Activated CD4-positive, alpha-beta T cell treated with anti-CD3 and anti-CD28 coated beads, Interleukin-2, amount 10 ng/mL, durations not matched to agents 24 days and 14 days (primary cell): ENCODE measurements around the gene PRRC2A. TPM values are rescaled to one million over a fixed set of nuclear protein-coding genes. Genes with fewer than 3 reads are reported as not detected.
"Not testable (repeated sequence)": the region's sequence is repeated elsewhere in the genome, so short reads cannot be mapped to it uniquely, and the experiment has no call there.

Experiments
- DNase-seq: peaks from one replicate; pipeline ENCODE4 v3.0.0; 2022
- H3K27ac Mint-ChIP-seq: one replicate; pipeline ENCODE4 v1.8.0; 2022; ENCODE audit warnings: mild to moderate bottlenecking, mixed read lengths
- H3K27me3 Mint-ChIP-seq: one replicate; pipeline ENCODE4 v1.8.0; 2022; ENCODE audit warnings: mixed read lengths
- H3K36me3 Mint-ChIP-seq: one replicate; pipeline ENCODE4 v1.8.0; 2022; ENCODE audit warnings: low read depth, mild to moderate bottlenecking, mixed read lengths
- H3K4me1 Mint-ChIP-seq: one replicate; pipeline ENCODE4 v1.8.0; 2021; ENCODE audit warnings: mixed read lengths
- H3K4me3 Mint-ChIP-seq: one replicate; pipeline ENCODE4 v1.8.0; 2022; ENCODE audit warnings: mild to moderate bottlenecking, moderate library complexity, mixed read lengths
- H3K9me3 Mint-ChIP-seq: one replicate; pipeline ENCODE4 v1.8.0; 2021; ENCODE audit warnings: mixed read lengths
- intact Hi-C: fragments of 100-400 bp; cut with micrococcal nuclease; formaldehyde crosslinking; loops from one replicate; pipeline ENCODE4 v1.15.1; 2023
- total RNA-seq: library from RNA; stranded (reverse); gene quantifications from 2 replicates; pipeline ENCODE4 v1.2.3, GENCODE V29; 2022

The PRRC2A gene
- total RNA-seq, 1 donor from 2014 or later: 290 TPM

GRCh38 chr6:31579546-31580437, 40.7 kb upstream of the PRRC2A start:
- Mint-ChIP-seq H3K27ac (peak overlapping the region; percentile 91), H3K9me3 (no peaks in the 10 kb centered on the region), H3K27me3 (no peaks in the 10 kb centered on the region), H3K4me1 (peaks cover 65% of the 10 kb centered on the region), H3K36me3 (peaks cover 65% of the 10 kb centered on the region), H3K4me3 (peak overlapping the region; percentile 94)
- intact Hi-C loops: loop anchor here (1.0 to 10.0 kb wide), 6 partner anchors 7 to 765 kb away; partner anchors contain the start of genes CLIC1, HSPA1B, LTA and PRRC2A
- DNase-seq: peak; percentile 73

- Mint-ChIP-seq H3K27ac (peak overlapping the region; percentile 91), H3K9me3 (no peaks in the 10 kb centered on the region), H3K27me3 (no peaks in the 10 kb centered on the region), H3K36me3 (peaks cover 64% of the 10 kb centered on the region), H3K4me3 (peak overlapping the region; percentile 94), H3K4me1 (peaks cover 60% of the 10 kb centered on the region)
- no peak for DNase-seq
- intact Hi-C loops: loop anchor here (1.0 to 5.0 kb wide), 4 partner anchors 8 to 157 kb away; partner anchors contain the start of genes CLIC1, LTA and PRRC2A
These were observed 40.1 kb upstream of the PRRC2A start for GRCh38 chr6:31580438-31580740.

- no peaks in the 10 kb centered on the region for H3K9me3 Mint-ChIP-seq
- no peaks in the 10 kb centered on the region for H3K27me3 Mint-ChIP-seq
- DNase-seq: peak; percentile 96
- peak overlapping the region; percentile 94 for H3K4me3 Mint-ChIP-seq
- intact Hi-C loops: loop anchor here (1.0 to 5.0 kb wide), 7 partner anchors 9 to 156 kb away; partner anchors contain the start of genes CLIC1, LTA, NFKBIL1 and PRRC2A
- H3K4me1 Mint-ChIP-seq: peaks cover 62% of the 10 kb centered on the region
- peak overlapping the region; percentile 91 for H3K27ac Mint-ChIP-seq
- peaks cover 61% of the 10 kb centered on the region for H3K36me3 Mint-ChIP-seq
These were observed 39.6 kb upstream of the PRRC2A start for GRCh38 chr6:31580807-31581433.

- peaks cover 63% of the 10 kb centered on the region for H3K4me1 Mint-ChIP-seq
- H3K27ac Mint-ChIP-seq: peak overlapping the region; percentile 91
- H3K27me3 Mint-ChIP-seq: no peaks in the 10 kb centered on the region
These were observed 38.9 kb upstream of the PRRC2A start for GRCh38 chr6:31581434-31582229.

GRCh38 chr6:31582230-31582643, 38.3 kb upstream of the PRRC2A start, which contains the start of gene LTB:
TSS of gene LTB (minus strand) at chr6:31582424. CDS start at chr6:31582417, 7 bp downstream.
- Mint-ChIP-seq H3K36me3 (peaks cover 48% of the 10 kb centered on the region), H3K4me1 (peaks cover 64% of the 10 kb centered on the region), H3K27ac (peak within 1 kb of the TSS; percentile 91), H3K4me3 (peak within 1 kb of the TSS; percentile 94), H3K9me3 (no peaks in the 10 kb centered on the region), H3K27me3 (no peaks in the 10 kb centered on the region)
- DNase-seq: peak; percentile 92
- intact Hi-C loops: loop anchor here (5.0 kb wide), 2 partner anchors 90 to 155 kb away; partner anchors contain the start of gene CLIC1

More at GRCh38 chr6:31581434-31582229, 38.9 kb upstream of the PRRC2A start:
- intact Hi-C loops: loop anchor here (1.0 to 5.0 kb wide), 6 partner anchors 17 to 156 kb away; partner anchors contain the start of genes CLIC1, NFKBIL1 and PRRC2A
- Mint-ChIP-seq H3K9me3 (no peaks in the 10 kb centered on the region), H3K36me3 (peaks cover 54% of the 10 kb centered on the region), H3K4me3 (peak overlapping the region; percentile 94)
- peak; percentile 75 for DNase-seq

GRCh38 chr6:31585491-31585890, 35.0 kb upstream of the PRRC2A start:
- peaks cover 29% of the 10 kb centered on the region for H3K36me3 Mint-ChIP-seq
- intact Hi-C loops: loop anchor here (1.0 kb wide), 1 partner anchor 13 kb away; no protein-coding TSS in a partner anchor
- H3K27me3 Mint-ChIP-seq: no peaks in the 10 kb centered on the region
- peak overlapping the region; percentile 96 for H3K27ac Mint-ChIP-seq
- H3K4me3 Mint-ChIP-seq: peak overlapping the region; percentile 89
- H3K9me3 Mint-ChIP-seq: no peaks in the 10 kb centered on the region
- DNase-seq: peak; percentile 86
- peaks cover 59% of the 10 kb centered on the region for H3K4me1 Mint-ChIP-seq

- DNase-seq: no peak
- intact Hi-C loops: no loop called here
- Mint-ChIP-seq H3K36me3 (peaks cover 26% of the 10 kb centered on the region), H3K27ac (peak within 1 kb of the TSS; percentile 96), H3K4me3 (peak within 1 kb of the TSS; percentile 89), H3K27me3 (no peaks in the 10 kb centered on the region), H3K4me1 (peaks cover 58% of the 10 kb centered on the region), H3K9me3 (no peaks in the 10 kb centered on the region)
These were observed 34.5 kb upstream of the PRRC2A start, which contains the start of gene LST1 for GRCh38 chr6:31586008-31586407. TSS of gene LST1 (plus strand) at chr6:31586277. CDS start at chr6:31587300, 1,023 bp downstream.

GRCh38 chr6:31586599-31587281, 33.8 kb upstream of the PRRC2A start:
- Mint-ChIP-seq H3K9me3 (no peaks in the 10 kb centered on the region), H3K27me3 (no peaks in the 10 kb centered on the region), H3K4me3 (peak overlapping the region; percentile 89), H3K4me1 (peaks cover 60% of the 10 kb centered on the region), H3K36me3 (peaks cover 22% of the 10 kb centered on the region), H3K27ac (peak overlapping the region; percentile 96)
- intact Hi-C loops: no loop called here
- DNase-seq: peak; percentile 78

- peaks cover 15% of the 10 kb centered on the region for H3K36me3 Mint-ChIP-seq
- no peaks in the 10 kb centered on the region for H3K9me3 Mint-ChIP-seq
- DNase-seq: peak; percentile 69
- peak overlapping the region; percentile 89 for H3K4me3 Mint-ChIP-seq
- no peaks in the 10 kb centered on the region for H3K27me3 Mint-ChIP-seq
- intact Hi-C loops: no loop called here
- H3K27ac Mint-ChIP-seq: peak overlapping the region; percentile 94
- peaks cover 60% of the 10 kb centered on the region for H3K4me1 Mint-ChIP-seq
These were observed 32.4 kb upstream of the PRRC2A start for GRCh38 chr6:31587791-31588777.

GRCh38 chr6:31588871-31589650, 31.5 kb upstream of the PRRC2A start:
- Mint-ChIP-seq H3K9me3 (no peaks in the 10 kb centered on the region), H3K27me3 (no peaks in the 10 kb centered on the region), H3K27ac (peak overlapping the region; percentile 34), H3K4me1 (peaks cover 58% of the 10 kb centered on the region), H3K4me3 (peak overlapping the region; percentile 66), H3K36me3 (peaks cover 15% of the 10 kb centered on the region)
- intact Hi-C loops: no loop called here
- no peak for DNase-seq

GRCh38 chr6:31590691-31591090, 29.8 kb upstream of the PRRC2A start:
- H3K4me1 Mint-ChIP-seq: peaks cover 53% of the 10 kb centered on the region
- peaks cover 13% of the 10 kb centered on the region for H3K36me3 Mint-ChIP-seq
- H3K4me3 Mint-ChIP-seq, intact Hi-C loops, H3K27ac Mint-ChIP-seq, H3K9me3 Mint-ChIP-seq, DNase-seq, H3K27me3 Mint-ChIP-seq: not testable (repeated sequence)
